K562 (cell line): ENCODE results near the gene UTP25. TPM values are rescaled to one million over a fixed set of nuclear protein-coding genes. Genes with fewer than 3 reads are reported as not detected.

Source experiments
- CREM ChIP-seq: IDR thresholded peaks from 2 replicates; pipeline ENCODE4 v1.6.1; 2014; ENCODE audit warnings: antibody characterized with exemption, low read depth
- ESRRA ChIP-seq: fragments of 450-650 bp; IDR thresholded peaks from 2 replicates; pipeline ENCODE4 v1.6.1; 2014; ENCODE audit warnings: low read depth, mild to moderate bottlenecking, moderate library complexity, borderline replicate concordance
- HDAC2 ChIP-seq: fragments of 450-650 bp; IDR thresholded peaks from 2 replicates; pipeline ENCODE4 v1.6.1; 2016; ENCODE audit warnings: mild to moderate bottlenecking
- JUND ChIP-seq, 2 experiments: IDR thresholded peaks; 2 replicates in 1 of 2; 3 replicates in 1 of 2; pipeline ENCODE4 v1.6.1; 2011; ENCODE audit warnings: borderline replicate concordance in 2 of 2, low read depth in 2 of 2, low read length in 2 of 2, improper control_type of control experiment in 1 of 2, missing biosample characterization in 1 of 2, missing genetic modification characterization in 1 of 2, missing genetic modification reagents in 1 of 2
- L3MBTL2 ChIP-seq: fragments of 450-650 bp; IDR thresholded peaks from 2 replicates; pipeline ENCODE4 v1.6.1; 2016; ENCODE audit warnings: mild to moderate bottlenecking, moderate library complexity
- MAZ ChIP-seq, 2 experiments: fragments of 450-650 bp in 1 of 2; sonication (generic) in 1 of 2; formaldehyde crosslinking; IDR thresholded peaks in 1 of 2; conservative IDR thresholded peaks in 1 of 2; 2 replicates each; pipeline versions ENCODE4 v1.4.0 to v1.5.0; 2020; ENCODE audit warnings: mild to moderate bottlenecking in 1 of 2, missing genetic modification reagents in 1 of 2
- NBN ChIP-seq: fragments of 450-650 bp; IDR thresholded peaks from 2 replicates; pipeline ENCODE4 v1.6.1; 2016; ENCODE audit warnings: low read depth, mild to moderate bottlenecking
- PHF8 ChIP-seq: fragments of 200-600 bp; sonication (generic); IDR thresholded peaks from 2 replicates; pipeline ENCODE4 v1.6.1; 2012; ENCODE audit warnings: mixed run types, mild to moderate bottlenecking, inconsistent platforms, low read length, moderate library complexity, borderline replicate concordance
- POLR2AphosphoS5 ChIP-seq: IDR thresholded peaks from 2 replicates; pipeline ENCODE4 v1.6.1; 2011; ENCODE audit warnings: mild to moderate bottlenecking, low read depth, low read length, moderate library complexity; ENCODE audit not compliant: control insufficient read depth, insufficient read depth
- POLR2G ChIP-seq: fragments of 200-400 bp; formaldehyde crosslinking; IDR thresholded peaks from 2 replicates; pipeline ENCODE4 v1.6.1; 2017; ENCODE audit warnings: low read depth, mild to moderate bottlenecking, antibody characterized with exemption, low read length, moderate library complexity
- RBFOX2 ChIP-seq: fragments of 200-400 bp; formaldehyde crosslinking; IDR thresholded peaks from 2 replicates; pipeline ENCODE4 v1.6.1; 2017; ENCODE audit warnings: low read depth, mild to moderate bottlenecking, low read length, moderate library complexity
- SRF ChIP-seq, 2 experiments: fragments of 250-450, 450-650 bp in 1 of 2; sonication (Bioruptor Pico) in 1 of 2; sonication (generic) in 1 of 2; formaldehyde crosslinking; IDR thresholded peaks; 2 replicates each; pipeline versions ENCODE4 v1.5.0 to v1.5.1; 2020 to 2022; ENCODE audit warnings: mild to moderate bottlenecking in 1 of 2, missing genetic modification reagents in 1 of 2
- TEAD1 ChIP-seq, 2 experiments: fragments of 450-650 bp in 1 of 2; sonication (generic) in 1 of 2; formaldehyde crosslinking; IDR thresholded peaks; 2 replicates each; pipeline versions ENCODE4 v1.4.0 to v1.8.0; 2020 to 2022; ENCODE audit warnings: mild to moderate bottlenecking in 2 of 2, missing genetic modification reagents in 1 of 2
- YY1 ChIP-seq, 3 experiments: IDR thresholded peaks; 2 replicates each; pipeline ENCODE4 v1.6.1; 2011; ENCODE audit warnings: low read length in 2 of 3, mild to moderate bottlenecking in 2 of 3, moderate library complexity in 2 of 3, borderline replicate concordance in 1 of 3, control low read depth in 1 of 3, low read depth in 1 of 3; ENCODE audit not compliant: insufficient read depth in 3 of 3, insufficient replicate concordance in 2 of 3, control insufficient read depth in 1 of 3, insufficient read length in 1 of 3; ENCODE audit errors: extremely low read depth in 1 of 3
- polyA plus RNA-seq, 8 experiments: library from polyadenylated mRNA; depleted of rRNA in 4 of 8; stranded (reverse) in 5 of 8; unstranded in 3 of 8; fragments of >200 nt; fragmentation: Nextera tagmentation in 2 of 8; fragmentation: Illumina TruSeq in 1 of 8; extraction: Ambion mirVana in 2 of 8; extraction: Trizol in 1 of 8; gene quantifications; 2 replicates each; pipeline versions ENCODE4 v1.2.1 to v1.2.3, GENCODE V29; 2011 to 2014; ENCODE audit warnings: inconsistent platforms in 1 of 8, missing spikeins in 1 of 8
- total RNA-seq, 7 experiments: library from RNA; depleted of rRNA in 6 of 7; stranded (reverse); fragments of >200 nt in 6 of 7; fragmentation: Illumina TruSeq in 2 of 7; extraction: Trizol in 2 of 7; gene quantifications; 2 replicates each; pipeline versions ENCODE4 v1.2.1 to v1.2.3, GENCODE V29; 2011 to 2021; ENCODE audit warnings: low replicate concordance in 1 of 7
- TF ChIP-seq, protein P1 (sequence below), 2 experiments: fragments of 450-650 bp; IDR thresholded peaks; 2 replicates each; pipeline ENCODE4 v1.6.1; 2016

The UTP25 gene
- total and polyA plus RNA-seq, 9 of the 15 experiments (the other 6 are each of a cell fraction or from before 2014, with no cell fraction given): 5.7 to 17.6 (median 12.0) TPM

GRCh38 chr1:209805875-209806760 lies 21.7 kb upstream of the UTP25 start, which contains the start of gene IRF6 (continued):
- peak in 1 of 2 experiments; percentile 65; a peak in 2 of 4 replicates for TF ChIP-seq MAZ (CRISPR knock-in tag; conservative IDR thresholded peaks at IDR 0.05 in 1 of 2, IDR thresholded peaks at IDR 0.05 in 1 of 2)
- 0 out of 2 replicates have a peak, but pooled peaks have one; percentile 46 for TF ChIP-seq POLR2AphosphoS5
- TF ChIP-seq RBFOX2: peak; percentile 80
- 0 out of 2 replicates have a peak, but pooled peaks have one; percentile 15 for TF ChIP-seq ESRRA
- peak; percentile 74 for TF ChIP-seq CREM
- TF ChIP-seq TEAD1 (CRISPR knock-in tag; IDR thresholded peaks at IDR 0.05): 0 out of 4 replicates have a peak, but pooled peaks of 1 of the 2 experiments have one; percentile 25
- TF ChIP-seq SRF (CRISPR knock-in tag; IDR thresholded peaks at IDR 0.05): peak in 1 of 2 experiments; percentile 73; a peak in 2 of 4 replicates
- peak; percentile 79 for TF ChIP-seq NBN
- peak; percentile 78 for TF ChIP-seq POLR2G
- TF ChIP-seq, protein P1, sequence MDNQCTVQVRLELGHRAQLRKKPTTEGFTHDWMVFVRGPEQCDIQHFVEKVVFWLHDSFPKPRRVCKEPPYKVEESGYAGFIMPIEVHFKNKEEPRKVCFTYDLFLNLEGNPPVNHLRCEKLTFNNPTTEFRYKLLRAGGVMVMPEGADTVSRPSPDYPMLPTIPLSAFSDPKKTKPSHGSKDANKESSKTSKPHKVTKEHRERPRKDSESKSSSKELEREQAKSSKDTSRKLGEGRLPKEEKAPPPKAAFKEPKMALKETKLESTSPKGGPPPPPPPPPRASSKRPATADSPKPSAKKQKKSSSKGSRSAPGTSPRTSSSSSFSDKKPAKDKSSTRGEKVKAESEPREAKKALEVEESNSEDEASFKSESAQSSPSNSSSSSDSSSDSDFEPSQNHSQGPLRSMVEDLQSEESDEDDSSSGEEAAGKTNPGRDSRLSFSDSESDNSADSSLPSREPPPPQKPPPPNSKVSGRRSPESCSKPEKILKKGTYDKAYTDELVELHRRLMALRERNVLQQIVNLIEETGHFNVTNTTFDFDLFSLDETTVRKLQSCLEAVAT (IDR thresholded peaks at IDR 0.05): peak in 1 of 2 experiments; percentile 21; a peak in 1 of 4 replicates
- TF ChIP-seq YY1 (IDR thresholded peaks at IDR 0.05; ENCODE audit: borderline replicate concordance in 1 of 3, control insufficient read depth in 1 of 3, extremely low read depth in 1 of 3, insufficient read depth in 3 of 3, insufficient read length in 1 of 3, insufficient replicate concordance in 2 of 3, low read depth in 1 of 3, low read length in 2 of 3): peak in 1 of 3 experiments; percentile 17
- TF ChIP-seq HDAC2: 0 out of 2 replicates have a peak, but pooled peaks have one; percentile 49
- no peak for TF ChIP-seq JUND (IDR thresholded peaks at IDR 0.05; ENCODE audit: borderline replicate concordance, low read depth, low read length)
- peak; percentile 22; the same call in 1 of the 3 replicates for TF ChIP-seq JUND (tag; IDR thresholded peaks at IDR 0.05; ENCODE audit: borderline replicate concordance, low read depth, low read length)
- peak; percentile 78; the same call in 1 of the 2 replicates for TF ChIP-seq PHF8
- peak; percentile 80; the same call in 1 of the 2 replicates for TF ChIP-seq L3MBTL2
